ENCODE measurements around the gene SYF2. TPM values are rescaled to one million over a fixed set of nuclear protein-coding genes. Genes with fewer than 3 reads are reported as not detected.
"Not testable (repeated sequence)": the region's sequence is repeated elsewhere in the genome, so short reads cannot be mapped to it uniquely, and the experiment has no call there.

The SYF2 gene
- total and polyA plus RNA-seq, 5 experiments from 2014 or later = 69.1 to 87.6 (median 78.6) TPM

DNA sequence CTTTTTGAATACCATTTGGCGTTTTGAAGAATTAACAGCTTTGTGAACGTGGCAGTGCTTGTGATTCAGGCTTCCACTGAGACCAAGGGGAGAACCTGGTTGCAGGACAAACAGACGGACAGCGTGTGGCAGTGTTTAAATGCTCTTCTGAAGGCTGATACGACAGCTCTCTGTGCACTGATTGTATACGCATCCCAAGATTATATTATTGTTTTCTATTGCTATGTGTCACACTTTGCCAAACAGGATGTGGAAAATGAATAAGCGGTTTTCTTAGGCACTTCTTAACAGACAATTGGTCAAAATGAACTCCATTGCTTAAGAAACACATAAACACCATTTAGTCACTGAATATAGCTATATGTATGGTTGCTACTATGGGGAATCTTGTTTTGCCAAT, 27.5 kb upstream of the SYF2 start:
- DNase-seq, H3K9me3 Mint-ChIP-seq, H3K4me3 Mint-ChIP-seq, POLR2A ChIA-PET, H3K27me3 Mint-ChIP-seq: not testable (repeated sequence)
- Mint-ChIP-seq H3K36me3 (peaks cover 0 to 28% (median 0%) of the 10 kb centered on the region in 3 donors), H3K4me1 (peaks cover 5 to 51% (median 36%) of the 10 kb centered on the region in 4 donors), H3K27ac (peak overlapping the region in 5 of 10 donors; percentile 2 to 73 (median 30))
- ATAC-seq = peak in 1 of 2 donors; percentile 54

DNA sequence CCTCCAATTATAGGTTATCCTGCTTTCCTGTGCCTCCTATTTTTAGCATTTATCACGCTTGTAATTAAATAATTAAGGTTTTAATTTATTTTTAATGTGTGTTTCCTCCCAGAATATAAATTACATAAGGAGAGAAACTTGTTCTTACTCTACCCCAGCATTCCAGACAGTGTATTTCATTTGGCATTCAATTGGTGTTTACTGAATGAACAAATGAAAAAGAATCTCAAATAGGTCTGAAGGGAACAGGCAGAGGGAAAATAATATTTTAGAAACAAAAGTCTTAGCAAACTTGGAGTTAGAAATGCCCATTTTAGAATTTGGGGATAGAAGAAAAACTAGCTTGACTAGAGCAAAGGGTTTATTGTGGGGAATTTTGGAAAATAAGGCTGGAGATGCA, 24.9 kb upstream of the SYF2 start:
- ATAC-seq = no peak
- DNase-seq = no peak
- Mint-ChIP-seq H3K9me3 (no peaks in the 10 kb centered on the region), H3K27me3 (no peaks in the 10 kb centered on the region), H3K36me3 (peaks cover 0 to 9% (median 0%) of the 10 kb centered on the region in 3 donors), H3K27ac (peak overlapping the region in 1 of 10 donors; percentile 60), H3K4me3 (no peak overlapping the region), H3K4me1 (peaks cover 4 to 50% (median 27%) of the 10 kb centered on the region in 4 donors)
- POLR2A ChIA-PET = interaction anchor here (3.4 kb wide), 1 partner anchor 10 kb away, joined by 15 read pairs; the partner anchor contains the start of gene RSRP1

GRCh38 chr1:25256578-25256965, 24.3 kb upstream of the SYF2 start:
- H3K27me3 Mint-ChIP-seq = no peaks in the 10 kb centered on the region
- no peak overlapping the region for H3K27ac Mint-ChIP-seq
- H3K4me1 Mint-ChIP-seq = peaks cover 4 to 51% (median 25%) of the 10 kb centered on the region in 4 donors
- peaks cover 0 to 6% (median 0%) of the 10 kb centered on the region in 3 donors for H3K36me3 Mint-ChIP-seq
- ATAC-seq (no peak), DNase-seq (no peak)
- H3K9me3 Mint-ChIP-seq = no peaks in the 10 kb centered on the region
- H3K4me3 Mint-ChIP-seq = no peak overlapping the region
- POLR2A ChIA-PET = interaction anchor here (1.9 to 3.4 kb wide), 2 partner anchors 9 to 25 kb away, joined by 5 to 15 read pairs; partner anchors contain the start of genes RSRP1 and SYF2

- ATAC-seq = no peak
- POLR2A ChIA-PET = interaction anchor here (1.9 to 3.4 kb wide), 2 partner anchors 9 to 24 kb away, joined by 5 to 15 read pairs; partner anchors contain the start of genes RSRP1 and SYF2
Measured at GRCh38 chr1:25255706-25256577, 23.6 kb upstream of the SYF2 start.

GRCh38 chr1:25253911-25254310, 21.6 kb upstream of the SYF2 start:
- Mint-ChIP-seq H3K9me3 (no peaks in the 10 kb centered on the region), H3K27me3 (no peaks in the 10 kb centered on the region), H3K27ac (peak overlapping the region in 4 of 10 donors; percentile 25 to 76 (median 48)), H3K36me3 (no peaks in the 10 kb centered on the region), H3K4me3 (no peak overlapping the region), H3K4me1 (peaks cover 0 to 36% (median 18%) of the 10 kb centered on the region in 4 donors)
- POLR2A ChIA-PET = interaction anchor here (1.3 to 1.9 kb wide), 2 partner anchors 14 to 22 kb away, joined by 5 to 6 read pairs; partner anchors contain the start of gene SYF2
- DNase-seq (no peak), ATAC-seq (no peak)

More at GRCh38 chr1:25255706-25256577, 23.6 kb upstream of the SYF2 start:
- H3K9me3 Mint-ChIP-seq = no peaks in the 10 kb centered on the region
- H3K4me1 Mint-ChIP-seq = peaks cover 4 to 47% (median 24%) of the 10 kb centered on the region in 4 donors
- no peak for DNase-seq
- H3K27ac Mint-ChIP-seq = no peak overlapping the region
- no peak overlapping the region for H3K4me3 Mint-ChIP-seq
- H3K27me3 Mint-ChIP-seq = no peaks in the 10 kb centered on the region
- H3K36me3 Mint-ChIP-seq = peaks cover 0 to 6% (median 0%) of the 10 kb centered on the region in 3 donors

GRCh38 chr1:25247829-25248754, 15.8 kb upstream of the SYF2 start:
- H3K9me3 Mint-ChIP-seq = peaks cover 0 to 2% (median 0%) of the 10 kb centered on the region in 9 donors
- ATAC-seq (peak; percentile 27 to 47), DNase-seq (no peak)
- H3K27ac Mint-ChIP-seq = peak overlapping the region; percentile 72 to 100 (median 99)
- H3K27me3 Mint-ChIP-seq = peaks cover 0 to 4% (median 0%) of the 10 kb centered on the region in 5 donors
- POLR2A ChIA-PET = interaction anchor here (0.5 to 9.3 kb wide), 30 partner anchors 8 to 1864 kb away, joined by 3 to 187 read pairs (median 3); partner anchors contain the start of genes DHDDS, HMGCL, MACO1 and MTFR1L
- H3K4me3 Mint-ChIP-seq = peak overlapping the region; percentile 94 to 100 (median 97)
- H3K36me3 Mint-ChIP-seq = peaks cover 8 to 43% (median 20%) of the 10 kb centered on the region in 3 donors
- H3K4me1 Mint-ChIP-seq = peaks cover 19 to 50% (median 49%) of the 10 kb centered on the region in 4 donors

DNA sequence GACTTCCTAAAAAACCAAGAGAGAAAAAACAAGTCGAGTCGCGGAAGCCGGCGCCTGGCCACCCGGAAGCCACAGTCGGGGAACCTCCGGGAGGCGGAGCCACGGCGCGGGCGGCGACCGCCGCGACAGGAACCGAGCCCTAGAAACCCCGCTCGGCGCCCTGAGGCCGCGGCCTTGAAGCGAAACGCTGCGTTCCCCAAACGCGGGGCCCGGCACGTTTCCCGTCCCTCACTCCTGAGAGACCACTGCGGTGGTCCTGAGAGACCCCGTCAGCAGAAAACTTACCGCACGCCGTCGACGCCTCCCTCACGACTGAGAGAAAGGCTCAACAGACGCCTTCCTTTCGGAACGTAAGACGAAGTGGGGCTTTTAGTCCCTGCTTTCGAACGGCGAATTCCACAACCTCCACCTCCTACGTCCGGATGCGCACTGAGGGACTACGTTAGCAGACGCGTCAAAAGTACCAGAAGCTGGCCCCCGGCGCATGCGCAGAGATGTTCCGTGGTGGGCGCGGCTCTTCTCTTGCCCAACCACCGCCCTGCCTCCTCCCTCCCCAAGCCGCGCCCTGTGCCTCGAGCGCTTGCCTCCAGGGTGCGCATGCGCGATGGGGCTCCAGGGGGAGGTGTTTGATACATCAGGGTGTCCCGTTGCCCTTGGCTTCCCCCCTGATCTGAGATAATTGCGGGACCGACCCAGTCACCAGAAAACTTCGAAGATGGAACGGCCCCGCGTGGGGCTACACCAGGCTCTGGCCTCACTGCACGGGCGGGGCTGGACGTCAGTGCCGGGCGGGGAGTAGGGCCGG, 14.9 kb upstream of the SYF2 start, which contains the start of gene RSRP1:
RSRP1 (minus strand) TSS at position 431 of the 805 bp plus-strand sequence. CDS start 491 bp downstream, outside the sequence.
- peak within 1 kb of the TSS; percentile 94 to 100 (median 97) for H3K4me3 Mint-ChIP-seq
- peaks cover 8 to 52% (median 26%) of the 10 kb centered on the region in 3 donors for H3K36me3 Mint-ChIP-seq
- peak within 1 kb of the TSS; percentile 99 to 100 (median 100) for H3K27ac Mint-ChIP-seq
- peaks cover 0 to 4% (median 0%) of the 10 kb centered on the region in 5 donors for H3K27me3 Mint-ChIP-seq
- H3K9me3 Mint-ChIP-seq = peaks cover 0 to 2% (median 0%) of the 10 kb centered on the region in 9 donors
- DNase-seq = peak; percentile 97 to 100 (median 100)
- ATAC-seq = peak; percentile 80 to 85
- H3K4me1 Mint-ChIP-seq = peaks cover 19 to 59% (median 55%) of the 10 kb centered on the region in 4 donors
- POLR2A ChIA-PET = interaction anchor here (0.5 to 9.3 kb wide), 28 partner anchors 8 to 1863 kb away, joined by 3 to 187 read pairs (median 3); partner anchors contain the start of genes DHDDS, HMGCL, MACO1 and MTFR1L

- no peak for ATAC-seq
- POLR2A ChIA-PET = interaction anchor here (0.7 to 9.3 kb wide), 11 partner anchors 7 to 1185 kb away, joined by 3 to 187 read pairs (median 9); partner anchors contain the start of genes DHDDS, MTFR1L and SYF2
- Mint-ChIP-seq H3K4me3 (peak overlapping the region; percentile 94 to 100 (median 97)), H3K4me1 (peaks cover 19 to 59% (median 56%) of the 10 kb centered on the region in 4 donors), H3K9me3 (peaks cover 0 to 2% (median 0%) of the 10 kb centered on the region in 9 donors), H3K36me3 (peaks cover 8 to 57% (median 28%) of the 10 kb centered on the region in 3 donors), H3K27me3 (peaks cover 0 to 4% (median 0%) of the 10 kb centered on the region in 5 donors), H3K27ac (peak overlapping the region; percentile 99 to 100 (median 100))
- peak in 5 of 10 donors; percentile 19 to 64 (median 37) for DNase-seq
Measured at GRCh38 chr1:25246600-25247023, 14.3 kb upstream of the SYF2 start.

GRCh38 chr1:25245809-25246599, 13.7 kb upstream of the SYF2 start:
- Mint-ChIP-seq H3K27ac (peak overlapping the region; percentile 99 to 100 (median 100)), H3K36me3 (peaks cover 8 to 63% (median 28%) of the 10 kb centered on the region in 3 donors), H3K27me3 (peaks cover 0 to 4% (median 0%) of the 10 kb centered on the region in 5 donors), H3K4me3 (peak overlapping the region; percentile 94 to 100 (median 97)), H3K9me3 (peaks cover 0 to 2% (median 0%) of the 10 kb centered on the region in 9 donors), H3K4me1 (peaks cover 20 to 64% (median 59%) of the 10 kb centered on the region in 4 donors)
- POLR2A ChIA-PET = interaction anchor here (0.7 to 9.3 kb wide), 4 partner anchors 10 to 1619 kb away, joined by 3 to 187 read pairs (median 7); partner anchors contain the start of gene SYF2
- DNase-seq = peak in 1 of 10 donors; percentile 14
- peak in 1 of 2 donors; percentile 8 for ATAC-seq

GRCh38 chr1:25245393-25245792, 13.1 kb upstream of the SYF2 start:
- no peak for DNase-seq
- POLR2A ChIA-PET = interaction anchor here (0.7 to 9.3 kb wide), 3 partner anchors 14 to 1620 kb away, joined by 3 to 187 read pairs (median 3); partner anchors contain the start of gene SYF2
- Mint-ChIP-seq H3K27me3 (peaks cover 0 to 4% (median 0%) of the 10 kb centered on the region in 5 donors), H3K4me3 (peak overlapping the region; percentile 94 to 100 (median 97)), H3K27ac (peak overlapping the region; percentile 99 to 100 (median 100)), H3K9me3 (peaks cover 0 to 2% (median 0%) of the 10 kb centered on the region in 9 donors), H3K4me1 (peaks cover 20 to 70% (median 63%) of the 10 kb centered on the region in 4 donors), H3K36me3 (peaks cover 8 to 67% (median 28%) of the 10 kb centered on the region in 3 donors)
- no peak for ATAC-seq
